Cardiac fibroblast (primary cell): ENCODE measurements around the gene SUCLG2.

ENCODE experiments used
- DNase-seq, 2 donors: peaks; one replicate each; pipeline versions ENCODE4 v3.0.0 to v3.0.0-alpha.2; 2010; ENCODE audit warnings: low read depth in 2 of 2
- H3K4me3 ChIP-seq, 2 donors: replicated peaks in 1 of 2; 1 replicate in 1 of 2; 2 replicates in 1 of 2; pipeline ENCODE4 v1.5.1; 2011; ENCODE audit warnings: low read depth in 2 of 2, low read length in 2 of 2, mild to moderate bottlenecking in 2 of 2, moderate library complexity in 1 of 2
- CTCF ChIP-seq: IDR thresholded peaks from one replicate; pipeline ENCODE4 v1.5.1; 2011; ENCODE audit warnings: low read depth, mild to moderate bottlenecking, low read length, inconsistent platforms

The SUCLG2 gene

GRCh38 chr3:67462187-67462586, 192.2 kb downstream of the SUCLG2 start:
- no peak for TF ChIP-seq CTCF
- peak in 1 of 2 donors; percentile 23 for DNase-seq
- no peak overlapping the region for H3K4me3 ChIP-seq

- H3K4me3 ChIP-seq: no peak overlapping the region
- TF ChIP-seq CTCF: no peak
- DNase-seq: peak; percentile 59 to 68
Observed at GRCh38 chr3:67461667-67462142, 192.7 kb downstream of the SUCLG2 start.

- TF ChIP-seq CTCF: no peak
- no peak overlapping the region for H3K4me3 ChIP-seq
- DNase-seq: peak in 1 of 2 donors; percentile 8
Observed at GRCh38 chr3:67460841-67461510, 193.4 kb downstream of the SUCLG2 start.

GRCh38 chr3:67459796-67460195, 194.6 kb downstream of the SUCLG2 start:
- TF ChIP-seq CTCF: no peak
- no peak overlapping the region for H3K4me3 ChIP-seq
- DNase-seq: no peak

DNA sequence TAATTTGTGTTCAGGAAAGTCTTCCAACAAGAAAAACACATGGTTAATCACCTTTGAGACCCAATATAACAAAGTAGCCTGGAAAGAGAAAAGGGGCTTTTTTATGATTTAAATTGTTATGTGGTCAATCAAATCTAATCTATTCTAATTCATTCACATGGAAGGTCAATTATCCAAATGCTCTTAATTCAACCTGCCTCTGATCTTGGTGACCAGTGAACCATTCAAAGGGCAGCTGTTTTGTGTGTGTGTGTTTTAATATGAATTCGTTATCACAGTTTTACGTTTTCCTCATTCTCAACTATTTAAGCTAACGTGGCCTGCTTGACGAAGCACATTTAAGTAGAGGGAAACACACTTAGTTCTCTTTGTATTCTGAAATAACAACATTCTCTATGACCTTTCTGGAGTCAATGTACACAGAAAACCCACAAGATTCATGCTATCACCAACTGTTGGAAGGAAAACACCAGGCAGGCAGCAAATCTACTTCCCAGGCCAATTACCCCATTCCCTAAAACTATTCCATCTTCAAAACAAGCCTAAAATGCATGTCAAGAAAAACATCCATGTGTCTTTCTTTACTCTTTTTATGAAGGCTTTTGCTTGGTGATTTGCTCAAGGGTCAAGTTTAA, 195.4 kb downstream of the SUCLG2 start:
- no peak for TF ChIP-seq CTCF
- DNase-seq: no peak
- H3K4me3 ChIP-seq: no peak overlapping the region

DNA sequence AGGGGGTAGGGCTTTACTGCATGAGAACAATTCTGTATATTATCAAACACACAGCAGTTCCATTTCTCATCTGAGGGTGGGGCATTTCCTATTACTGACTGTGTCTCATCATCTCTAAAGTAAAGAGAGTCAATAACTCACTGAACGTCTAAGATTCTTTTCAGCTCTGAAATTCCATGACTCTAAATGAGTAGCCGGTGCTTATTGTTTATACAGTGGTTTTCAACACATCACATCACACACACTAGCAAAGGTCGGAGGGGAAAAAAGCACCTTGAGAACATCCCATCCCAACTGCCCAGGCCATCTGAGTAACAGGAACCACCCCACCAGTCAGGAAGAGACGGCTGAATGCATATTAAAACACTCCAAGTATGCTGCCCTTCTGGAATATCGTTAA, 196.0 kb downstream of the SUCLG2 start:
- peak in 1 of 2 donors; percentile 53 for DNase-seq
- TF ChIP-seq CTCF: peak; percentile 19

GRCh38 chr3:67453628-67454027, 200.8 kb downstream of the SUCLG2 start:
- H3K4me3 ChIP-seq: no peak overlapping the region
- no peak for TF ChIP-seq CTCF
- no peak for DNase-seq

More for the DNA sequence above, 196.0 kb downstream of the SUCLG2 start:
- no peak overlapping the region for H3K4me3 ChIP-seq
